SH-SY5Y (cell line): ENCODE results near the gene PPL.

Experiments
- GATA2 ChIP-seq: IDR thresholded peaks from 2 replicates; pipeline ENCODE4 v1.6.1; 2011; ENCODE audit warnings: mild to moderate bottlenecking, low read depth, low read length
- GATA3 ChIP-seq: IDR thresholded peaks from 2 replicates; pipeline ENCODE4 v1.6.1; 2011; ENCODE audit warnings: low read depth, mild to moderate bottlenecking, low read length, moderate library complexity

GRCh38 chr16:4944333-4945281 lies 7.7 kb upstream of the PPL start:
- TF ChIP-seq GATA2 (no peak), GATA3 (no peak)
